ENCODE data around the gene SLC11A2.

Gene SLC11A2

GRCh38 chr12:51009056-51009440 is 17.1 kb downstream of the SLC11A2 start:
- H3K4me1 ChIP-seq (ENCODE audit: control insufficient read depth, insufficient read depth, low read length), result peaks cover 6% of the 10 kb centered on the region
- no peak for DNase-seq (ENCODE audit: low read depth)
- H3K27me3 ChIP-seq (replicated peaks; ENCODE audit: control insufficient read depth, insufficient read depth, low read length), result no peaks in the 10 kb centered on the region
- H3K9me3 ChIP-seq (ENCODE audit: control insufficient read depth, low read length), result no peaks in the 10 kb centered on the region
- H3K36me3 ChIP-seq (ENCODE audit: control insufficient read depth, insufficient read depth, low read length, severe bottlenecking), result peaks cover 15% of the 10 kb centered on the region
- no peak overlapping the region for H3K9ac ChIP-seq (ENCODE audit: low read length)
- no peak overlapping the region for H3K4me3 ChIP-seq (ENCODE audit: low read length)

GRCh38 chr12:51008329-51009055 is 17.7 kb downstream of the SLC11A2 start:
- H3K36me3 ChIP-seq (ENCODE audit: control insufficient read depth, insufficient read depth, low read length, severe bottlenecking), result peaks cover 15% of the 10 kb centered on the region
- H3K27me3 ChIP-seq (replicated peaks; ENCODE audit: control insufficient read depth, insufficient read depth, low read length), result no peaks in the 10 kb centered on the region
- no peak for DNase-seq (ENCODE audit: low read depth)
- H3K9me3 ChIP-seq (ENCODE audit: control insufficient read depth, low read length), result no peaks in the 10 kb centered on the region
- peaks cover 6% of the 10 kb centered on the region for H3K4me1 ChIP-seq (ENCODE audit: control insufficient read depth, insufficient read depth, low read length)
- H3K9ac ChIP-seq (ENCODE audit: low read length), result no peak overlapping the region
- H3K4me3 ChIP-seq (ENCODE audit: low read length), result no peak overlapping the region

- Histone ChIP-seq H3K36me3 (ENCODE audit: control insufficient read depth, insufficient read depth, low read length, severe bottlenecking) (peaks cover 15% of the 10 kb centered on the region), H3K9me3 (ENCODE audit: control insufficient read depth, low read length) (no peaks in the 10 kb centered on the region), H3K4me3 (ENCODE audit: low read length) (no peak overlapping the region), H3K9ac (ENCODE audit: low read length) (no peak overlapping the region), H3K27me3 (replicated peaks; ENCODE audit: control insufficient read depth, insufficient read depth, low read length) (no peaks in the 10 kb centered on the region), H3K4me1 (ENCODE audit: control insufficient read depth, insufficient read depth, low read length) (peaks cover 6% of the 10 kb centered on the region)
- DNase-seq (ENCODE audit: low read depth), result no peak
Measured at GRCh38 chr12:51005671-51006070, 20.5 kb downstream of the SLC11A2 start.

- peaks cover 9% of the 10 kb centered on the region for H3K4me1 ChIP-seq (ENCODE audit: control insufficient read depth, insufficient read depth, low read length)
- H3K9ac ChIP-seq (ENCODE audit: low read length), result no peak overlapping the region
- H3K36me3 ChIP-seq (ENCODE audit: control insufficient read depth, insufficient read depth, low read length, severe bottlenecking), result peaks cover 15% of the 10 kb centered on the region
- no peak for DNase-seq (ENCODE audit: low read depth)
- H3K4me3 ChIP-seq (ENCODE audit: low read length), result no peak overlapping the region
- no peaks in the 10 kb centered on the region for H3K9me3 ChIP-seq (ENCODE audit: control insufficient read depth, low read length)
- H3K27me3 ChIP-seq (replicated peaks; ENCODE audit: control insufficient read depth, insufficient read depth, low read length), result no peaks in the 10 kb centered on the region
Measured at GRCh38 chr12:51005030-51005429, 21.2 kb downstream of the SLC11A2 start.

- Histone ChIP-seq H3K9me3 (ENCODE audit: control insufficient read depth, low read length) (no peaks in the 10 kb centered on the region), H3K27me3 (replicated peaks; ENCODE audit: control insufficient read depth, insufficient read depth, low read length) (no peaks in the 10 kb centered on the region), H3K36me3 (ENCODE audit: control insufficient read depth, insufficient read depth, low read length, severe bottlenecking) (peaks cover 15% of the 10 kb centered on the region), H3K4me3 (ENCODE audit: low read length) (no peak overlapping the region), H3K9ac (ENCODE audit: low read length) (no peak overlapping the region), H3K4me1 (ENCODE audit: control insufficient read depth, insufficient read depth, low read length) (peaks cover 9% of the 10 kb centered on the region)
- DNase-seq (ENCODE audit: low read depth), result no peak
Measured at GRCh38 chr12:51004504-51004903, 21.7 kb downstream of the SLC11A2 start.

- Histone ChIP-seq H3K4me1 (ENCODE audit: control insufficient read depth, insufficient read depth, low read length) (peaks cover 3% of the 10 kb centered on the region), H3K9ac (ENCODE audit: low read length) (no peak overlapping the region), H3K9me3 (ENCODE audit: control insufficient read depth, low read length) (no peaks in the 10 kb centered on the region), H3K27me3 (replicated peaks; ENCODE audit: control insufficient read depth, insufficient read depth, low read length) (no peaks in the 10 kb centered on the region), H3K36me3 (ENCODE audit: control insufficient read depth, insufficient read depth, low read length, severe bottlenecking) (peaks cover 21% of the 10 kb centered on the region), H3K4me3 (ENCODE audit: low read length) (no peak overlapping the region)
- no peak for DNase-seq (ENCODE audit: low read depth)
Measured at GRCh38 chr12:51001799-51002198, 24.4 kb downstream of the SLC11A2 start.

- Histone ChIP-seq H3K27me3 (replicated peaks; ENCODE audit: control insufficient read depth, insufficient read depth, low read length) (no peaks in the 10 kb centered on the region), H3K9me3 (ENCODE audit: control insufficient read depth, low read length) (no peaks in the 10 kb centered on the region), H3K4me3 (ENCODE audit: low read length) (no peak overlapping the region), H3K36me3 (ENCODE audit: control insufficient read depth, insufficient read depth, low read length, severe bottlenecking) (peaks cover 26% of the 10 kb centered on the region), H3K4me1 (ENCODE audit: control insufficient read depth, insufficient read depth, low read length) (peaks cover 3% of the 10 kb centered on the region), H3K9ac (ENCODE audit: low read length) (no peak overlapping the region)
- peak; percentile 31 for DNase-seq (ENCODE audit: low read depth)
Measured at GRCh38 chr12:51000245-51000644, 25.9 kb downstream of the SLC11A2 start.

- no peak for DNase-seq (ENCODE audit: low read depth)
- Histone ChIP-seq H3K9me3 (ENCODE audit: control insufficient read depth, low read length) (no peaks in the 10 kb centered on the region), H3K4me1 (ENCODE audit: control insufficient read depth, insufficient read depth, low read length) (peaks cover 3% of the 10 kb centered on the region), H3K9ac (ENCODE audit: low read length) (no peak overlapping the region), H3K36me3 (ENCODE audit: control insufficient read depth, insufficient read depth, low read length, severe bottlenecking) (peaks cover 28% of the 10 kb centered on the region), H3K4me3 (ENCODE audit: low read length) (no peak overlapping the region), H3K27me3 (replicated peaks; ENCODE audit: control insufficient read depth, insufficient read depth, low read length) (no peaks in the 10 kb centered on the region)
Measured at GRCh38 chr12:50999093-50999492, 27.1 kb downstream of the SLC11A2 start.

- no peak overlapping the region for H3K4me3 ChIP-seq (ENCODE audit: low read length)
- DNase-seq (ENCODE audit: low read depth), result no peak
- no peaks in the 10 kb centered on the region for H3K27me3 ChIP-seq (replicated peaks; ENCODE audit: control insufficient read depth, insufficient read depth, low read length)
- no peak overlapping the region for H3K9ac ChIP-seq (ENCODE audit: low read length)
- peaks cover 6% of the 10 kb centered on the region for H3K4me1 ChIP-seq (ENCODE audit: control insufficient read depth, insufficient read depth, low read length)
- no peaks in the 10 kb centered on the region for H3K9me3 ChIP-seq (ENCODE audit: control insufficient read depth, low read length)
- peaks cover 55% of the 10 kb centered on the region for H3K36me3 ChIP-seq (ENCODE audit: control insufficient read depth, insufficient read depth, low read length, severe bottlenecking)
Measured at GRCh38 chr12:50992819-50993218, 33.4 kb downstream of the SLC11A2 start.

GRCh38 chr12:50991291-50991690 is 34.9 kb downstream of the SLC11A2 start:
- H3K4me1 ChIP-seq (ENCODE audit: control insufficient read depth, insufficient read depth, low read length), result peaks cover 21% of the 10 kb centered on the region
- no peaks in the 10 kb centered on the region for H3K27me3 ChIP-seq (replicated peaks; ENCODE audit: control insufficient read depth, insufficient read depth, low read length)
- peaks cover 48% of the 10 kb centered on the region for H3K36me3 ChIP-seq (ENCODE audit: control insufficient read depth, insufficient read depth, low read length, severe bottlenecking)
- DNase-seq (ENCODE audit: low read depth), result no peak
- H3K9me3 ChIP-seq (ENCODE audit: control insufficient read depth, low read length), result no peaks in the 10 kb centered on the region
- H3K9ac ChIP-seq (ENCODE audit: low read length), result no peak overlapping the region
- H3K4me3 ChIP-seq (ENCODE audit: low read length), result no peak overlapping the region

- DNase-seq (ENCODE audit: low read depth), result no peak
- Histone ChIP-seq H3K9me3 (ENCODE audit: control insufficient read depth, low read length) (no peaks in the 10 kb centered on the region), H3K36me3 (ENCODE audit: control insufficient read depth, insufficient read depth, low read length, severe bottlenecking) (peaks cover 46% of the 10 kb centered on the region), H3K4me3 (ENCODE audit: low read length) (no peak overlapping the region), H3K27me3 (replicated peaks; ENCODE audit: control insufficient read depth, insufficient read depth, low read length) (no peaks in the 10 kb centered on the region), H3K9ac (ENCODE audit: low read length) (no peak overlapping the region), H3K4me1 (ENCODE audit: control insufficient read depth, insufficient read depth, low read length) (peaks cover 26% of the 10 kb centered on the region)
Measured at GRCh38 chr12:50990791-50991190, 35.4 kb downstream of the SLC11A2 start.

All from adipocyte (in vitro differentiated cells).